Caco-2 (cell line): ENCODE results near the gene SLC7A4. TPM values are rescaled to one million over a fixed set of nuclear protein-coding genes. Genes with fewer than 3 reads are reported as not detected.

Source experiments
- BruUV-seq: library from RNA; stranded (reverse); fragments of 400-500 nt; replicated peaks from 2 replicates; lab custom pipeline; 2021; lab: Mats Ljungman, UMichigan
- CTCF ChIA-PET: fragments of 300-600 bp; sonication (Branson Sonifier 250); formaldehyde crosslinking; loops from one replicate; lab custom pipeline; 2022; ENCODE audit warnings: antibody characterized with exemption; lab: Charles Lee
- POLR2A ChIA-PET: fragments of 300-600 bp; sonication (Branson Sonifier 250); formaldehyde crosslinking; loops from one replicate; lab custom pipeline; 2022; ENCODE audit warnings: antibody characterized with exemption; lab: Charles Lee
- DNase-seq, 2 experiments: peaks; one replicate each; pipeline versions ENCODE4 v3.0.0 to v3.0.0-alpha.2; 2020 to 2022
- H3K27me3 ChIP-seq: replicated peaks from 2 replicates; pipeline ENCODE4 v1.6.0; 2011; ENCODE audit warnings: low read length; ENCODE audit not compliant: control insufficient read depth, insufficient read depth
- H3K36me3 ChIP-seq: 2 replicates; pipeline ENCODE4 v1.5.1; 2011; ENCODE audit warnings: low read length; ENCODE audit not compliant: control insufficient read depth, insufficient read depth
- H3K4me1 ChIP-seq: fragments of 250-450 bp; sonication (Bioruptor Pico); 2 replicates; pipeline ENCODE4 v1.5.1; 2020; ENCODE audit warnings: mild to moderate bottlenecking
- H3K4me3 ChIP-seq: 2 replicates; pipeline ENCODE4 v1.5.1; 2011; ENCODE audit warnings: low read depth, mild to moderate bottlenecking, control low read depth, low read length
- H3K9me3 ChIP-seq: fragments of 250-450 bp; sonication (Bioruptor Pico); 2 replicates; pipeline ENCODE4 v1.5.1; 2020; ENCODE audit warnings: mild to moderate bottlenecking, moderate library complexity
- H3K27ac Mint-ChIP-seq: one replicate; pipeline ENCODE4 v1.8.0; 2022; ENCODE audit warnings: mixed read lengths; ENCODE audit not compliant: unreplicated experiment
- H3K27me3 Mint-ChIP-seq: one replicate; pipeline ENCODE4 v1.8.0; 2022; ENCODE audit warnings: mixed read lengths; ENCODE audit not compliant: insufficient read depth, unreplicated experiment
- H3K36me3 Mint-ChIP-seq: one replicate; pipeline ENCODE4 v1.8.0; 2022; ENCODE audit warnings: mild to moderate bottlenecking, mixed read lengths; ENCODE audit not compliant: insufficient read depth, unreplicated experiment
- H3K4me1 Mint-ChIP-seq: one replicate; pipeline ENCODE4 v1.8.0; 2022; ENCODE audit warnings: low read depth, mixed read lengths; ENCODE audit not compliant: unreplicated experiment
- H3K4me3 Mint-ChIP-seq: one replicate; pipeline ENCODE4 v1.8.0; 2022; ENCODE audit warnings: mild to moderate bottlenecking, moderate library complexity, mixed read lengths; ENCODE audit not compliant: unreplicated experiment
- H3K9me3 Mint-ChIP-seq: one replicate; pipeline ENCODE4 v1.8.0; 2022; ENCODE audit warnings: mixed read lengths; ENCODE audit not compliant: unreplicated experiment
- CTCF ChIP-seq, 2 experiments: fragments of 200-600 bp in 1 of 2; IDR thresholded peaks; 1 replicate in 1 of 2; 2 replicates in 1 of 2; pipeline versions ENCODE4 v1.5.1 to v1.8.0; 2011 to 2022; ENCODE audit warnings: antibody characterized with exemption in 1 of 2, control low read depth in 1 of 2, inconsistent platforms in 1 of 2, low read depth in 1 of 2, low read length in 1 of 2, mild to moderate bottlenecking in 1 of 2, moderate library complexity in 1 of 2; ENCODE audit not compliant: insufficient read depth in 1 of 2, severe bottlenecking in 1 of 2, unreplicated experiment in 1 of 2
- intact Hi-C: fragments of 100-400 bp; cut with micrococcal nuclease; formaldehyde crosslinking; loops from one replicate; pipeline ENCODE4 v1.10.0; 2022; ENCODE audit not compliant: unreplicated experiment
- total RNA-seq: library from RNA; stranded (reverse); gene quantifications from 2 replicates; pipeline ENCODE4 v1.2.3, GENCODE V29; 2022

Gene SLC7A4
- total RNA-seq, 1 experiment from 2014 or later = 1.9 TPM

- H3K4me1 ChIP-seq = no peaks in the 10 kb centered on the region
- no peak overlapping the region for H3K4me3 Mint-ChIP-seq
- intact Hi-C loops = no loop called here
- no peaks in the 10 kb centered on the region for H3K27me3 ChIP-seq
- POLR2A ChIA-PET = no interaction called here
- H3K36me3 ChIP-seq = no peaks in the 10 kb centered on the region; the same call in none of the 2 replicates
- DNase-seq = no peak
- no peaks in the 10 kb centered on the region for H3K9me3 Mint-ChIP-seq
- BruUV-seq = no TSS peak
- no peak overlapping the region for H3K27ac Mint-ChIP-seq
- no peaks in the 10 kb centered on the region for H3K9me3 ChIP-seq
- no peak overlapping the region for H3K4me3 ChIP-seq
- CTCF ChIA-PET = no interaction called here
- no peak for TF ChIP-seq CTCF (IDR thresholded peaks at IDR 0.05; ENCODE audit: insufficient read depth in 1 of 2, low read depth in 1 of 2, low read length in 1 of 2, severe bottlenecking in 1 of 2, unreplicated experiment in 1 of 2)
- peaks cover 53% of the 10 kb centered on the region for H3K36me3 Mint-ChIP-seq
- no peaks in the 10 kb centered on the region for H3K4me1 Mint-ChIP-seq
- H3K27me3 Mint-ChIP-seq = no peaks in the 10 kb centered on the region
Observed at GRCh38 chr22:20994902-20995241, 37.5 kb downstream of the SLC7A4 start.

GRCh38 chr22:20994128-20994901 is 38.0 kb downstream of the SLC7A4 start:
- H3K9me3 ChIP-seq = no peaks in the 10 kb centered on the region
- Mint-ChIP-seq H3K27ac (no peak overlapping the region), H3K36me3 (peaks cover 49% of the 10 kb centered on the region), H3K4me3 (no peak overlapping the region), H3K4me1 (no peaks in the 10 kb centered on the region), H3K27me3 (no peaks in the 10 kb centered on the region), H3K9me3 (no peaks in the 10 kb centered on the region)
- no peaks in the 10 kb centered on the region for H3K4me1 ChIP-seq
- TF ChIP-seq CTCF (IDR thresholded peaks at IDR 0.05; ENCODE audit: insufficient read depth in 1 of 2, low read depth in 1 of 2, low read length in 1 of 2, severe bottlenecking in 1 of 2, unreplicated experiment in 1 of 2) = no peak
- intact Hi-C loops = no loop called here
- H3K36me3 ChIP-seq = no peaks in the 10 kb centered on the region; the same call in 1 of the 2 replicates
- POLR2A ChIA-PET = no interaction called here
- H3K27me3 ChIP-seq = no peaks in the 10 kb centered on the region
- DNase-seq = no peak
- no peak overlapping the region for H3K4me3 ChIP-seq
- no TSS peak for BruUV-seq
- CTCF ChIA-PET = no interaction called here

- H3K4me3 Mint-ChIP-seq = no peak overlapping the region
- H3K4me1 Mint-ChIP-seq = no peaks in the 10 kb centered on the region
- no peaks in the 10 kb centered on the region for H3K27me3 Mint-ChIP-seq
- TF ChIP-seq CTCF (IDR thresholded peaks at IDR 0.05; ENCODE audit: insufficient read depth in 1 of 2, low read depth in 1 of 2, low read length in 1 of 2, severe bottlenecking in 1 of 2, unreplicated experiment in 1 of 2) = no peak
- H3K9me3 Mint-ChIP-seq = no peaks in the 10 kb centered on the region
- intact Hi-C loops = no loop called here
- ChIA-PET POLR2A (no interaction called here), CTCF (no interaction called here)
- no peak for DNase-seq
- H3K36me3 Mint-ChIP-seq = peaks cover 42% of the 10 kb centered on the region
- no peak overlapping the region for H3K4me3 ChIP-seq
- H3K27me3 ChIP-seq = no peaks in the 10 kb centered on the region
- no TSS peak for BruUV-seq
- no peaks in the 10 kb centered on the region; the same call in 1 of the 2 replicates for H3K36me3 ChIP-seq
- H3K9me3 ChIP-seq = no peaks in the 10 kb centered on the region
- H3K27ac Mint-ChIP-seq = no peak overlapping the region
- H3K4me1 ChIP-seq = no peaks in the 10 kb centered on the region
Observed at GRCh38 chr22:20993304-20994127, 38.8 kb downstream of the SLC7A4 start.
